IMR-90 (cell line): ENCODE data around the gene NPY1R. TPM values are rescaled to one million over a fixed set of nuclear protein-coding genes. Genes with fewer than 3 reads are reported as not detected.

Experiments
- ATAC-seq: fragments of 200-7000 bp; cut with Tn5 transposase; 2 replicates; pipeline ENCODE4 v1.9.1; 2020; ENCODE audit warnings: low read depth, mild to moderate bottlenecking, moderate library complexity
- BruUV-seq: library from RNA; stranded (reverse); fragments of 400-500 nt; replicated peaks from 2 replicates; lab custom pipeline; 2021; lab: Mats Ljungman, UMichigan
- CTCF ChIA-PET: fragments of 300-600 bp; formaldehyde crosslinking; extraction: SDS; loops from one replicate; lab custom pipeline; 2021; ENCODE audit warnings: antibody characterized with exemption; lab: Yijun Ruan, JAX
- POLR2A ChIA-PET: fragments of 300-600 bp; sonication (Branson Sonifier 250); formaldehyde crosslinking; loops from one replicate; lab custom pipeline; 2022; ENCODE audit warnings: antibody characterized with exemption; ENCODE audit not compliant: unreplicated experiment; lab: Charles Lee
- DNase-seq: peaks from one replicate; pipeline ENCODE4 v3.0.0; 2013
- H2AFZ ChIP-seq: replicated peaks from 2 replicates; pipeline ENCODE3; 2013; ENCODE audit warnings: low read length, mild to moderate bottlenecking; ENCODE audit not compliant: poor library complexity
- H2AK5ac ChIP-seq: 2 replicates; pipeline ENCODE4 v1.6.1; 2013; ENCODE audit warnings: low read depth, low read length, inconsistent platforms
- H2AK9ac ChIP-seq: replicated peaks from 2 replicates; pipeline ENCODE3; 2013; ENCODE audit warnings: mild to moderate bottlenecking, low read depth, low read length, moderate library complexity; ENCODE audit not compliant: poor library complexity
- H2BK120ac ChIP-seq: 2 replicates; pipeline ENCODE4 v1.6.1; 2013; ENCODE audit warnings: low read depth, low read length, inconsistent platforms
- H2BK15ac ChIP-seq: 3 replicates; pipeline ENCODE4 v1.6.1; 2013; ENCODE audit warnings: low read depth, low read length, inconsistent platforms
- H2BK20ac ChIP-seq: 2 replicates; pipeline ENCODE4 v1.6.1; 2013; ENCODE audit warnings: low read depth, mild to moderate bottlenecking, inconsistent platforms, low read length, moderate library complexity
- H2BK5ac ChIP-seq: 2 replicates; pipeline ENCODE4 v1.6.1; 2013; ENCODE audit warnings: mild to moderate bottlenecking, low read depth, low read length, inconsistent platforms; ENCODE audit not compliant: poor library complexity, severe bottlenecking
- H3K14ac ChIP-seq: replicated peaks from 2 replicates; pipeline ENCODE4 v1.6.1; 2013; ENCODE audit warnings: low read depth, low read length, inconsistent platforms
- H3K18ac ChIP-seq: 2 replicates; pipeline ENCODE4 v1.6.1; 2013; ENCODE audit warnings: low read depth, low read length, control low read depth
- H3K23ac ChIP-seq: 2 replicates; pipeline ENCODE4 v1.6.1; 2013; ENCODE audit warnings: low read depth, low read length, inconsistent platforms
- H3K27ac ChIP-seq: 2 replicates; pipeline ENCODE4 v1.5.1; 2013; ENCODE audit warnings: mild to moderate bottlenecking, control low read depth, low read length; ENCODE audit not compliant: insufficient read depth
- H3K27me3 ChIP-seq: 2 replicates; pipeline ENCODE4 v1.6.1; 2013; ENCODE audit warnings: low read length; ENCODE audit not compliant: control insufficient read depth, insufficient read depth
- H3K36me3 ChIP-seq: 2 replicates; pipeline ENCODE4 v1.6.1; 2013; ENCODE audit warnings: low read length, mixed read lengths; ENCODE audit not compliant: control insufficient read depth, insufficient read depth
- H3K4ac ChIP-seq: 2 replicates; pipeline ENCODE4 v1.6.1; 2013; ENCODE audit warnings: low read depth, low read length, inconsistent platforms
- H3K4me1 ChIP-seq: 2 replicates; pipeline ENCODE4 v1.6.1; 2013; ENCODE audit warnings: low read length, mixed read lengths; ENCODE audit not compliant: control insufficient read depth, insufficient read depth
- H3K4me2 ChIP-seq: 2 replicates; pipeline ENCODE4 v1.6.1; 2013; ENCODE audit warnings: low read depth, mild to moderate bottlenecking, control low read depth, low read length, moderate library complexity
- H3K4me3 ChIP-seq: 2 replicates; pipeline ENCODE4 v1.5.1; 2013; ENCODE audit warnings: low read depth, mild to moderate bottlenecking, control low read depth, low read length, moderate library complexity; ENCODE audit not compliant: insufficient read depth
- H3K56ac ChIP-seq: 2 replicates; pipeline ENCODE4 v1.6.1; 2013; ENCODE audit warnings: low read length, inconsistent platforms; ENCODE audit not compliant: insufficient read depth; ENCODE audit errors: extremely low read depth
- H3K79me1 ChIP-seq, 2 experiments: 2 replicates each; pipeline ENCODE4 v1.6.1; 2013; ENCODE audit warnings: low read length in 2 of 2, inconsistent platforms in 1 of 2, low read depth in 1 of 2
- H3K9ac ChIP-seq: 2 replicates; pipeline ENCODE4 v1.6.1; 2013; ENCODE audit warnings: low read depth, low read length, control low read depth
- H3K9me1 ChIP-seq: 2 replicates; pipeline ENCODE4 v1.6.1; 2013; ENCODE audit warnings: low read length, inconsistent platforms; ENCODE audit not compliant: insufficient read depth
- H3K9me3 ChIP-seq: 2 replicates; pipeline ENCODE4 v1.6.1; 2013; ENCODE audit warnings: low read length; ENCODE audit not compliant: control insufficient read depth, insufficient read depth
- H4K20me1 ChIP-seq: 2 replicates; pipeline ENCODE4 v1.6.1; 2013; ENCODE audit warnings: low read length, inconsistent platforms; ENCODE audit not compliant: insufficient read depth
- H4K5ac ChIP-seq: 2 replicates; pipeline ENCODE4 v1.6.1; 2013; ENCODE audit warnings: mild to moderate bottlenecking, low read depth, low read length, control low read depth
- H4K8ac ChIP-seq, 2 experiments: 2 replicates each; pipeline ENCODE4 v1.6.1; 2013; ENCODE audit warnings: low read depth in 2 of 2, low read length in 2 of 2, control low read depth in 1 of 2, inconsistent platforms in 1 of 2
- H4K91ac ChIP-seq: 2 replicates; pipeline ENCODE4 v1.6.1; 2013; ENCODE audit warnings: low read depth, low read length, inconsistent platforms; ENCODE audit not compliant: insufficient read depth
- CEBPB ChIP-seq: IDR thresholded peaks from 2 replicates; pipeline ENCODE4 v1.6.1; 2012; ENCODE audit warnings: low read depth, low read length, improper control_type of control experiment
- CHD1 ChIP-seq: IDR thresholded peaks from 2 replicates; pipeline ENCODE4 v1.6.1; 2012; ENCODE audit warnings: low read depth, low read length, improper control_type of control experiment
- ELK1 ChIP-seq: fragments of 150-350 bp; IDR thresholded peaks from 2 replicates; pipeline ENCODE4 v1.6.1; 2016; ENCODE audit warnings: low read depth, mild to moderate bottlenecking, low read length, moderate library complexity, borderline replicate concordance
- MAZ ChIP-seq: IDR thresholded peaks from 2 replicates; pipeline ENCODE4 v1.6.1; 2012; ENCODE audit warnings: low read depth, mild to moderate bottlenecking, low read length, improper control_type of control experiment, moderate library complexity, borderline replicate concordance
- MXI1 ChIP-seq: IDR thresholded peaks from 2 replicates; pipeline ENCODE4 v1.6.1; 2012; ENCODE audit warnings: low read depth, mild to moderate bottlenecking, low read length, moderate library complexity, borderline replicate concordance
- NFE2L2 ChIP-seq: fragments of 150-350 bp; IDR thresholded peaks from 2 replicates; pipeline ENCODE4 v1.6.1; 2016; ENCODE audit warnings: low read depth, mild to moderate bottlenecking, low read length
- POLR2A ChIP-seq: IDR thresholded peaks from 2 replicates; pipeline ENCODE4 v1.6.1; 2012; ENCODE audit warnings: mild to moderate bottlenecking, low read depth, low read length
- RAD21 ChIP-seq: IDR thresholded peaks from 2 replicates; pipeline ENCODE4 v1.6.1; 2012; ENCODE audit warnings: low read length, improper control_type of control experiment
- RCOR1 ChIP-seq: IDR thresholded peaks from 2 replicates; pipeline ENCODE4 v1.6.1; 2012; ENCODE audit warnings: mild to moderate bottlenecking, low read length, improper control_type of control experiment; ENCODE audit not compliant: insufficient replicate concordance
- RFX5 ChIP-seq: IDR thresholded peaks from 2 replicates; pipeline ENCODE4 v1.8.0; 2012; ENCODE audit warnings: low read depth, mild to moderate bottlenecking, low read length, moderate library complexity
- SMC3 ChIP-seq: fragments of 150-350 bp; IDR thresholded peaks from 2 replicates; pipeline ENCODE4 v1.6.1; 2016; ENCODE audit warnings: low read depth, mild to moderate bottlenecking, antibody characterized with exemption, low read length, moderate library complexity
- WGBS, 2 experiments: methylation state at CpG; one replicate each; pipeline versions ENCODE4 v1.1.5 to v1.1.7; 2013; ENCODE audit warnings: missing lambda C conversion rate in 2 of 2; ENCODE audit not compliant: insufficient read length in 1 of 2; ENCODE audit errors: extremely low coverage in 2 of 2; 5-methylcytosine and 5-hydroxymethylcytosine counted together
- dilution Hi-C: fragments of 300-500 bp; cut with HindIII; formaldehyde crosslinking; loops from one replicate; pipeline ENCODE4 v1.14.3; 2018; ENCODE audit warnings: low sequenced_read_pairs; ENCODE audit not compliant: unreplicated experiment
- in situ Hi-C: fragments of 300-500 bp; cut with MboI; formaldehyde crosslinking; loops from 3 replicates; pipeline ENCODE4 v1.14.3; 2019; ENCODE audit warnings: low sequenced_read_pairs, inconsistent platforms, mixed read lengths
- intact Hi-C: fragments of 100-400 bp; cut with micrococcal nuclease; formaldehyde crosslinking; loops from 2 replicates; pipeline ENCODE4 v1.10.0; 2022
- polyA plus RNA-seq, 3 experiments: library from polyadenylated mRNA; depleted of rRNA; stranded (reverse); fragments of >200 nt; gene quantifications; 2 replicates each; pipeline ENCODE4 v1.2.3, GENCODE V29; 2012; ENCODE audit warnings: low replicate concordance in 1 of 3
- total RNA-seq: library from RNA; depleted of rRNA; stranded (reverse); fragments of >200 nt; gene quantifications from 2 replicates; pipeline ENCODE4 v1.2.3, GENCODE V29; 2012

Gene NPY1R
- total and polyA plus RNA-seq, 2 of the 4 experiments (the other 2 are of a cell fraction): under 0.01 TPM; not detected in 1

GRCh38 chr4:163279713-163280112, 52.7 kb downstream of the NPY1R start:
- DNase-seq: no peak
- H3K9me3 ChIP-seq: no peaks in the 10 kb centered on the region
- H4K91ac ChIP-seq: no peak overlapping the region
- ATAC-seq: no peak
- in situ Hi-C loops: no loop called here
- no peaks in the 10 kb centered on the region for H3K4me1 ChIP-seq
- no peak overlapping the region for H4K8ac ChIP-seq
- no peak overlapping the region for H3K4ac ChIP-seq
- H2BK120ac ChIP-seq: no peak overlapping the region
- no peaks in the 10 kb centered on the region for H3K36me3 ChIP-seq
- H4K20me1 ChIP-seq: no peaks in the 10 kb centered on the region
- H3K56ac ChIP-seq: no peak overlapping the region
- intact Hi-C loops: no loop called here
- H2AK5ac ChIP-seq: no peak overlapping the region
- WGBS, 2 experiments: no CpG with 5 or more reads among the region's 5 CpGs
- no peak overlapping the region for H2AFZ ChIP-seq
- no peaks in the 10 kb centered on the region for H3K79me1 ChIP-seq
- H3K4me2 ChIP-seq: no peak overlapping the region
- no peak overlapping the region for H3K27ac ChIP-seq
- no peaks in the 10 kb centered on the region for H3K27me3 ChIP-seq
- BruUV-seq: no TSS peak
- no peak overlapping the region for H3K18ac ChIP-seq
- no peak overlapping the region for H2BK20ac ChIP-seq
- H3K4me3 ChIP-seq: no peak overlapping the region
- dilution Hi-C loops: no loop called here
- no peak overlapping the region for H3K23ac ChIP-seq
- no peak overlapping the region for H2AK9ac ChIP-seq
- H2BK15ac ChIP-seq: no peak overlapping the region
- H2BK5ac ChIP-seq: no peak overlapping the region
- ChIA-PET CTCF (interaction anchor here (1.2 kb wide), 1 partner anchor 10 kb away, joined by 3 read pairs; no protein-coding TSS in a partner anchor), POLR2A (no interaction called here)
- H4K5ac ChIP-seq: no peak overlapping the region
- no peak for TF ChIP-seq MAZ
- no peak for TF ChIP-seq SMC3
- no peak for TF ChIP-seq RCOR1
- no peak for TF ChIP-seq NFE2L2
- TF ChIP-seq RFX5: no peak
- TF ChIP-seq CEBPB: no peak
- no peak for TF ChIP-seq POLR2A
- no peak for TF ChIP-seq RAD21
- no peak for TF ChIP-seq ELK1
- TF ChIP-seq CHD1: no peak
- TF ChIP-seq MXI1: no peak
- H3K9ac ChIP-seq: no peak overlapping the region
- no peaks in the 10 kb centered on the region for H3K9me1 ChIP-seq
- no peak overlapping the region for H3K14ac ChIP-seq
